Heart right ventricle (tissue), 16 donors: ENCODE data around the gene JSRP1. TPM values are rescaled to one million over a fixed set of nuclear protein-coding genes. Genes with fewer than 3 reads are reported as not detected.
A peak's percentile ranks its signal among the peaks of the same experiment; 100 is the strongest.

Experiments used
- ATAC-seq, 8 donors: fragments of 200-7000 bp; cut with Tn5 transposase; one replicate each; pipeline ENCODE4 v1.9.1; 2020; ENCODE audit warnings: mild to moderate bottlenecking in 8 of 8, moderate library complexity in 8 of 8, moderate number of reproducible peaks in 1 of 8
- DNase-seq, 2 donors: peaks; one replicate each; pipeline ENCODE4 v3.0.0-alpha.2; 2020
- H3K27ac ChIP-seq, 10 donors: fragments of 200-600 bp; sonication (generic) in 2 of 10; one replicate each; pipeline versions ENCODE4 v1.5.0 to v1.8.0; 2020 to 2022; ENCODE audit warnings: mild to moderate bottlenecking in 3 of 10
- H3K27me3 ChIP-seq, 7 donors: fragments of 200-600 bp; one replicate each; pipeline ENCODE4 v1.8.0; 2021 to 2022; ENCODE audit warnings: mild to moderate bottlenecking in 2 of 7
- H3K36me3 ChIP-seq, 9 donors: fragments of 200-600 bp; sonication (generic) in 1 of 9; one replicate each; pipeline versions ENCODE4 v1.5.0 to v1.8.0; 2020 to 2022; ENCODE audit warnings: mild to moderate bottlenecking in 2 of 9
- H3K4me1 ChIP-seq, 9 donors: fragments of 200-600 bp; sonication (generic) in 1 of 9; one replicate each; pipeline versions ENCODE4 v1.5.0 to v1.8.0; 2020 to 2022; ENCODE audit warnings: mild to moderate bottlenecking in 4 of 9
- H3K4me3 ChIP-seq, 10 donors: fragments of 200-600 bp; sonication (generic) in 2 of 10; one replicate each; pipeline versions ENCODE4 v1.5.0 to v1.8.0; 2020 to 2022; ENCODE audit warnings: mild to moderate bottlenecking in 7 of 10, moderate library complexity in 2 of 10
- H3K9me3 ChIP-seq, 11 donors: fragments of 200-600 bp in 10 of 11; sonication (generic) in 2 of 11; one replicate each; pipeline versions ENCODE4 v1.5.0 to v1.8.0; 2013 to 2022; ENCODE audit warnings: mild to moderate bottlenecking in 2 of 11, control low read depth in 1 of 11, moderate library complexity in 1 of 11
- WGBS, 2 donors: extraction: QIAGEN DNeasy Blood & Tissue Kit; methylation state at CpG; one replicate each; pipeline ENCODE4 v1.1.7; 2013; ENCODE audit warnings: inconsistent platforms in 1 of 2; 5-methylcytosine and 5-hydroxymethylcytosine counted together
- intact Hi-C, 10 donors: fragments of 100-400 bp; cut with DNase I; formaldehyde crosslinking; loops; one replicate each; pipeline versions ENCODE4 v1.11.1 to v1.14.2; 2022
- polyA plus RNA-seq, 2 donors: library from polyadenylated mRNA; stranded (reverse); fragments of 200-250 nt; gene quantifications; one replicate each; pipeline ENCODE4 v1.2.3, GENCODE V29; 2013
- total RNA-seq, 10 donors: library from RNA; stranded (reverse); fragmentation: NEBNext Ultra II Directional in 3 of 10; extraction: Animal tissue kit (Norgen Biotek cat#: 25700) in 3 of 10; gene quantifications; one replicate each; pipeline versions ENCODE4 v1.2.1 to v1.2.4, GENCODE V29; 2021 to 2023
- TF ChIP-seq, protein P1 (sequence below), 9 donors: fragments of 200-600 bp; sonication (generic) in 2 of 9; IDR thresholded peaks; one replicate each; pipeline versions ENCODE4 v1.5.0 to v1.8.0; 2021 to 2022; ENCODE audit warnings: antibody characterized with exemption in 9 of 9, mild to moderate bottlenecking in 5 of 9, moderate library complexity in 1 of 9
- donor health status: Arrhythmogenic right ventricular cardiomyopathy.
- donor health status: ischemic (EF 13 %, LVEDD 7.1; RV severe dilation, severe dysfunction).
- donor health status: healthy with polysubstance abuse.
- donor health status: DM: no; HTN: yes; CAD: no.
- donor health status: DM: no; HTN: no; CAD: no.
- donor health status: ischemic (EF 25% LVEDD 6.9; RV normal size, moderate dysfunction).
- donor health status: ischemic (EF 25% LVEDD 5.7; RV mildly dilated, moderate dysfunction).
- donor health status: healthy.
- donor health status: DM: yes; HTN: yes; CAD: no.
- donor health status: Ischemic cardiomyopathy.
- donor health status: ischemic (EF 35%, LVEDD 5.7; RV mildly dilated, moderate dysfunction).
- donor health status: nonischemic (EF 11% LVEDD 7.7; RV severe dilation, severe dysfunction).
- donor health status: DM: yes; HTN: yes; CAD: no.
- donor health status: PGD.
- donor health status: ischemic (EF 29% LVEDD 5.4; RV normal size, mild dysfunction).
- donor health status: nonischemic (EF 23%, LVEDD 6.1; RV moderate dilation, normal function).

JSRP1 gene
- total and polyA plus RNA-seq, 12 donors = 0.29 to 0.72 (median 0.38) TPM; not detected in 8

DNA sequence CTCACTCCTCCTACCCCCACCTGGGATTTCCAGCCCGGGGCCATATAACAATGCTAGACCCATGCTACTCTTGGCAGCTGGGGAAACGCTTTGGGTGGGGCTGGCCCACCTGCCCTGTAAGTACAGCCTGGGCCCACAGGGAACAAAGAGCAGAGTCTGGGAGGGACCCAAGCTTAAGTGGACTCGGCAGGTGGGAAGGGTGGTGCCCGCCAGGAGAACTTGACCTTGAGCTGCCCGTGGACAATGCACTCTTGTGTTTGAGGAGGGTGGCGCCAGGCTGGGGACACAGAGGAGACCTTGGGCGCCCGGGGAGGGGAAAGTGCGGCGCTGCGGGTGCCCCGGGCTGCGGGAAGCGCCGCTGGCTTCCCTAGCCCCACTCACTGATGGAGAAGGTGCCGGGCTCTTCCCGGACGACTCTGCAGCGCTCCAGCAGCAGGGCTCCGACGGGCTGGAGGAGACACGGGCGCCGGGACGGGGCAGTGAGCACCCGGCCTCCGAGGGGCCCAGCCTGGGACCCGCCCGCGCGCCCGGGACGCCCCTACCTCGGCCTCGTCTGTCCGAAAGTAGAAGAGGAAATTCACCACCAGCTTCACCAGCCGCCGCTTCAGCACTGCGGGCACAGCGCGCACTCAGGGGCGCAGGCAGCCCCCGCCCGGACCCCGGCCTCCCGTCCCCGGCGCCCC is 20.7 kb downstream of the JSRP1 start:
- intact Hi-C loops = loop anchor here in 9 of 10 donors (1.0 to 10.0 kb wide), 15 partner anchors 33 to 159 kb away; partner anchors contain the start of genes AP3D1 (in 3 of the 9) and DOT1L (in 2 of the 9)
- peak in 5 of 8 donors; percentile 0 to 7 (median 6) for ATAC-seq
- peaks cover 25 to 81% (median 50%) of the 10 kb centered on the region in 9 donors for H3K4me1 ChIP-seq
- peak overlapping the region; percentile 71 to 95 (median 89) for H3K4me3 ChIP-seq
- DNase-seq = peak in 1 of 2 donors; percentile 54
- H3K27ac ChIP-seq = peak overlapping the region; percentile 92 to 100 (median 99)
- WGBS, 2 donors = 1% methylated on average over 28 to 48 of the region's 48 CpGs
- TF ChIP-seq, protein P1, sequence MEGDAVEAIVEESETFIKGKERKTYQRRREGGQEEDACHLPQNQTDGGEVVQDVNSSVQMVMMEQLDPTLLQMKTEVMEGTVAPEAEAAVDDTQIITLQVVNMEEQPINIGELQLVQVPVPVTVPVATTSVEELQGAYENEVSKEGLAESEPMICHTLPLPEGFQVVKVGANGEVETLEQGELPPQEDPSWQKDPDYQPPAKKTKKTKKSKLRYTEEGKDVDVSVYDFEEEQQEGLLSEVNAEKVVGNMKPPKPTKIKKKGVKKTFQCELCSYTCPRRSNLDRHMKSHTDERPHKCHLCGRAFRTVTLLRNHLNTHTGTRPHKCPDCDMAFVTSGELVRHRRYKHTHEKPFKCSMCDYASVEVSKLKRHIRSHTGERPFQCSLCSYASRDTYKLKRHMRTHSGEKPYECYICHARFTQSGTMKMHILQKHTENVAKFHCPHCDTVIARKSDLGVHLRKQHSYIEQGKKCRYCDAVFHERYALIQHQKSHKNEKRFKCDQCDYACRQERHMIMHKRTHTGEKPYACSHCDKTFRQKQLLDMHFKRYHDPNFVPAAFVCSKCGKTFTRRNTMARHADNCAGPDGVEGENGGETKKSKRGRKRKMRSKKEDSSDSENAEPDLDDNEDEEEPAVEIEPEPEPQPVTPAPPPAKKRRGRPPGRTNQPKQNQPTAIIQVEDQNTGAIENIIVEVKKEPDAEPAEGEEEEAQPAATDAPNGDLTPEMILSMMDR (IDR thresholded peaks at IDR 0.05) = no peak
- no peaks in the 10 kb centered on the region for H3K9me3 ChIP-seq
- H3K27me3 ChIP-seq = no peaks in the 10 kb centered on the region
- peaks cover 0 to 36% (median 4%) of the 10 kb centered on the region in 9 donors for H3K36me3 ChIP-seq

- Histone ChIP-seq H3K4me3 (peak overlapping the region; percentile 71 to 95 (median 89)), H3K4me1 (peaks cover 23 to 76% (median 45%) of the 10 kb centered on the region in 9 donors), H3K36me3 (peaks cover 0 to 41% (median 7%) of the 10 kb centered on the region in 9 donors), H3K9me3 (no peaks in the 10 kb centered on the region), H3K27me3 (no peaks in the 10 kb centered on the region), H3K27ac (peak overlapping the region in 9 of 10 donors; percentile 92 to 100 (median 99))
- ATAC-seq (no peak), DNase-seq (no peak)
- intact Hi-C loops = loop anchor here (5.0 to 10.0 kb wide), 10 partner anchors 37 to 160 kb away; partner anchors contain the start of genes AP3D1 (in 2 of the 10) and DOT1L (in 1 of the 10)
- TF ChIP-seq, protein P1 (IDR thresholded peaks at IDR 0.05) = no peak
- 48 to 55% methylated on average over 6 of the region's 6 CpGs for WGBS, 2 donors
Observed at GRCh38 chr19:2234996-2235380, 21.2 kb downstream of the JSRP1 start.

DNA sequence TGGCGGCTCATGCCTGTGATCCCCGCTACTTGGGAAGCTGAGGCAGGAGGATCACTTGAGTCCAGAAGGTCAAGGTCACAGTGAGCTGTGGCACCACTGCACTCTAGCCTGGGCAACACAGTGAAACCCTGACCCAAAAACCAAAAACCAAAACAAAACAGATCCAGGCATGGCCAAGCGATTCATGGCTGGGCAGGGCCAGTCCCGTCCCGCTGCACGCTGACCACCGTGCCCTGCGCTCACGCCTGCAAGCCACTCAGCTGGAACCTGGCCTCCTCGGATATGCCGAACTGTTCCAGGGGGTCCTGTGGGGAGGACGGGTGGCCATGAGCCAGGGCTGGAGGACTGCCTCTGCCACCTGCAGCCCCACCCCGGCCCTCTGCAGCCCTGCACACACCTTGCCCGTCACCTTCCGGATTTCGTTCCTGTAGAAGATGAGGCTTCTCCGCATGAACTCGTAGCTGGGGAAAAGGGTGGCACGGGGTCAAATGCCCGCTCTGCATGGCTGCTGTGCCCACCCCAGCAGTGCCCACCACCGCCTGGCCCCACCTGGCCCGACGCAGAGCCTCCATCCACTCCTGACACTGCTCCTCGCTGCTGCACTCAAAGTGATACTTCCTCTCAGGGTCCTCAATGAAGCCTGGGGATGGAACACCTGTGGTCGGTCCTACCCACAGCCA is 22.5 kb downstream of the JSRP1 start:
- intact Hi-C loops = loop anchor here in 7 of 10 donors (5.0 to 10.0 kb wide), 6 partner anchors 39 to 161 kb away; partner anchors contain the start of gene AP3D1 (in 2 of the 7)
- Histone ChIP-seq H3K9me3 (no peaks in the 10 kb centered on the region), H3K36me3 (peaks cover 2 to 53% (median 13%) of the 10 kb centered on the region in 9 donors), H3K4me1 (peaks cover 20 to 66% (median 34%) of the 10 kb centered on the region in 9 donors), H3K27ac (no peak overlapping the region), H3K4me3 (no peak overlapping the region), H3K27me3 (no peaks in the 10 kb centered on the region)
- DNase-seq = no peak
- no peak for ATAC-seq
- TF ChIP-seq, protein P1 (IDR thresholded peaks at IDR 0.05) = no peak
- 91 to 96% methylated on average over 25 of the region's 25 CpGs for WGBS, 2 donors
